HG03025 (cell line): ENCODE results near the gene FAM163B.
"Not testable (repeated sequence)": the region's sequence is repeated elsewhere in the genome, so short reads cannot be mapped to it uniquely, and the experiment has no call there.

Experiments
- ATAC-seq: cut with Tn5 transposase; IDR thresholded peaks from one replicate; pipeline ENCODE4 v1.9.1; 2021; ENCODE audit warnings: mild to moderate bottlenecking, moderate library complexity; ENCODE audit not compliant: unreplicated experiment, low FRiP score

Gene FAM163B

DNA sequence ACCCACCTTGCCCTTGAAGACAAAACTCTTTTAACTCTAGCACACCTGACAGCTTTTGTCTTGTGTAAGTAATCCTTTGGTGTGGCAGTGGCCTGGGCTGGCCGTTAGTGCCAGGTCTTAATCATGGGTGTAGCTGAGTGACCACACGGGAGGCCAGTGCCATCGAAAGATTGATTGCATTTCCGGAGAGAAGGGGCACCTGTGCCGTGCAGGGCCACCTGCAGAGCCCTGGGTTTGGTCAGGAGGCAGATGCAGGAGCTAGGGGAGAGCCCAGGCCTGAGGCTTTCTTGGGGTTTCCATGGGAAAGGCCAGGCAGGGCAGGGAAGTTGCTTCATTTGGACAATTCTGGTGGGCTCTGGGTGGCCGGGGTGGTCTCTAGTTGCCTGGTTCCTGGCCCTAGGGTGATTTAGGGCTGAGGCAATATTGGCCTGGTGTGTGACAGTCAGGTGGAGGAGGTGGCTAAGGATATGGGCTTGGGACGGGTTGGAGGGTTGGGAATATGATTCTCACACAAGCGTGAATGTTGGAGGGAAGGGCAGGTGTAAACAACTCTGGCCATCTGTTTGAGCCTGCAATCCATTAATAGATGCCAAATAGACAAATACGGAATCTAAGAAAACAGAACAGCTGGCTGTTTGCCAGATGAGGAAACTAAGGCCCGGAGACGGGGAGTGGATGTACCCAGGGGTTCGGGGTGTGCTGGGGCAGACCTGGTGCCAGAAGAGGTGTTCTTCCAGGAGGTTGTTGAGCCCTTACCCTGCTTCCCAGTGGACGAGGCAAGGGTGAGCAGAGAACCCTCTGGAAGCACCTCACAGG is 31.6 kb upstream of the FAM163B start:
- no peak for ATAC-seq

GRCh38 chr9:133640160-133640559 is 31.0 kb upstream of the FAM163B start:
- ATAC-seq = no peak

DNA sequence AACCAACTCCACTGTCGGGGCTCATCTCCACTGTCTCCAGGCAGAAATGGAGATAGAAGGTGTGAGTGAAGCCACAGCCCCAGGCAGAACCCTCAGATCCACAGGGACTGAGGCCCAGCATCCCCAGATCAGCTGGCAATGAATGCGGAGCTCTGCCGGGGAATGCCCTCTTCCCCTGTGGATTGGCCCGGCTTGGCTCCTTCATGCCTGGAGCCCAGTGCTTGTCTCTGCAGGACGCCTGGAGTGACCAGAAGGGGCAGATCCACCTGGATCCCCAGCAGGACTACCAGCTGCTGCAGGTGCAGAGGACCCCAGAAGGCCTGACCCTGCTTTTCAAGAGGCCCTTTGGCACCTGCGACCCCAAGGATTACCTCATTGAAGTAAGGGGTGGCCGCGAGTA is 30.4 kb upstream of the FAM163B start:
- no peak for ATAC-seq

GRCh38 chr9:133638711-133639110 is 29.5 kb upstream of the FAM163B start:
- no peak for ATAC-seq

DNA sequence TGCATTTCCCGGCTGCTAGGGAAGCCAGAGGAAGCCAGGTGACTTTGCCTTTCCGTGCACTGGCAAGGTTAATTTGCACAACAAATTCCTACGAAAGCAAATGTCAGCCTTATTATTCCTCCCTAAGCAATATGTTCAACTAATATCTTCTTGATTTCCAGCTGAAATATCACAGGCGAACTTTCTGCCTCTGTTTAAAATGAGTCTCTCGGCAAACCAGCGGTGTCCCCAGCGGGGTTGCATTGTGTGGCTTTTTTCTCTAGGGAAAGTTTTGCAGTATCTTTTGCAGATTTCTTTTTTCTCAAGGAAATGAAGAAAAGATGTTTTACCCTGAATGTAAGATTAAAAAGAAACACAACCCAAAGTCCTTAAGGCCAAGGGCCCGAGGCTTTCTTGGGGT is 28.9 kb upstream of the FAM163B start:
- no peak for ATAC-seq

DNA sequence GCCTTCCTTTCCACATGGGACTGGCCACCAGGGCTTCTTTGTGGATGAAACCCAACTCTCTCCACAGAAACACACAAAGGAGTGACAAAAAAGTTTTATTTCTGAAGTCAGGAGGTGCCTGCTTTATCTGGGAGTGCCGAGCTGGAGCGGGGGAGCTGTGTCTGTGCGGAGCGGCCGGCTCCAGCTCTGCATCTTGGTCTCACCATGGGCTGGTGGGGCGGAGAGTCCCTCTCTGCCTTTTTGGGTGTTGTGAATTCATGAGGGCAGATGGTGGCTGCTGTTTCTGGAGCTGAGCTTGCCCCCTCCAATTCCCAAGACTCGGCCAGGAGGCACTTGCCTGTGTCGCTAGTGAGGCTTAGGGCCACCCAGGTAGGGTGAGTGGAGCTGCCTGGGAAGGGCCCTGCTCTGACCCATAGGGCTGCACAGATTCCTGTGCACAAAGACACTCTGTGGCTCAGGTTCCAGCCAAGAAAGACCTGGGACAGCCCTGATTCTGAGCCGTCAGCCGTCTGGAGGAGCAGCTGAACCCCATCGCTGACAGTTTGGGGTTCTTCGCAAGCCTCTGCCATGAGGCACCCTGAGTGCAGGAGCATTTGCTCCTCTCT is 28.4 kb upstream of the FAM163B start:
- no peak for ATAC-seq

GRCh38 chr9:133636902-133637301 is 27.7 kb upstream of the FAM163B start:
- no peak for ATAC-seq

DNA sequence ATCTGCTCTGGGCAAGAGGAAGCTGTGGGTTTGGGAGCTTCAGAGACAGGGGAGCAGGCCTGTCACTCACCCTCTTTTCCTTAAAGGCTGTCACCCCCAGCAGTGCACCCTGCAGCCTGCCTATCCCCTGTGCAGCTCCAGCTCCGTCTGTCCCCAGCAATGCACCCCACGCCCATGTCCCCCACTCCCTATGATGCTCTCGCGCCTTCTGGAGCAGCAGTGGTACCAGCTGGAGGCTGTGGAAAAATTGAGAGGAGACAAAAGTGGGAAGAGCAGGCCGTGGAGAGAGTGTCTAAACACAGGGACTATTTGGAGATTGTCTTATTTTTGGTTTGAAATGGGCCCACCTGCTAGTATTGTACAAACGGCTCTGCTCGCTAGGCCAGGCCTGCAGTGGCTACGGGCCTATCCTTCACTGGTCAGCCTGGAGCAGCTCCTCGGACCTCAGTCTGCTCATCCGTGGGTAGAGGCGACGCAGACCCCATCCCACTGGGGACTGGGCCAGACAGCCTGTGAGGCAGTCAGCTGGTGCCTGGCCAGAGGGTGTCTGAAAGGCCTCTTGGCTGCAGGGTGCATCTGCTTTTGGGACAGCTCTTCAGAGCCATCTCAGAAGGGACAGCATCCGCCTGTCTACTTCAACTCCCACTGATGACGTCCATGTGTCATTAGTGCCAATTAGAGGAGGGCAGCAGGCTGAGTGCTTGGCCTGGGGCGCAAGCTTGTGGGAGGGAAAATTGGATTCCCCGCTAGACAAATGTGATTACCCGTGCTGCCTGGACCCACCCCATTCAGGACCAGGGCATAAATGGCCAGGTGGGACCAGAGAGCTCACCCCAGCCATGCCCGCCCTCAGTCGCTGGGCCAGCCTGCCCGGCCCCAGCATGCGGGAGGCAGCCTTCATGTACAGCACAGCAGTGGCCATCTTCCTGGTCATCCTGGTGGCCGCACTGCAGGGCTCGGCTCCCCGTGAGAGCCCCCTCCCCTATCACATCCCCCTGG is 26.6 kb upstream of the FAM163B start, which contains the start of gene DBH:
Gene DBH, plus strand, starts transcription at position 831 of the 999 bp plus-strand sequence. Its CDS starts 9 bp downstream, at position 840.
- no peak for ATAC-seq

DNA sequence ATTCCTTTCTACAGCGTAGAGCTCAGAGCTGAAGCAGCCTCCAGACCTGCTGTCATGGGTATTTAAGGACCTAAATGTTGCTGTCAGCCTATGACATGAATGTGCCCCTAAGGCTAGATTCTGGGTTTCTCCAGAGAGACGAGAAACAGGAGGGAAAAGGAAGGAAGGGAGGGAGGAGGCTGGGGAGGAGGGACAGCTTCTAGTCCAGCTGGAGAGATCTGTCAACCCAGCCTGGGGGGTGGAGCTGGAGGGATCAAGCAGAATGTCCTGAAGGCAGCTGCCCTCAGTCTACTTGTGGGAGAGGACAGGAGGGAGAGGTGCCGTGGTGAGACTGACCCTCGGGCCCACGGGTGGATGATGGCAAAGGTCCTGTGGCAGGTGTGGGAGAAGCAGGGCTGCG is 25.9 kb upstream of the FAM163B start:
- no peak for ATAC-seq

- ATAC-seq = no peak
Measured at GRCh38 chr9:133634081-133634691, 25.0 kb upstream of the FAM163B start.

GRCh38 chr9:133633681-133634080 is 24.5 kb upstream of the FAM163B start:
- no peak for ATAC-seq

- ATAC-seq = no peak
Measured at GRCh38 chr9:133632806-133633680, 23.9 kb upstream of the FAM163B start.

- ATAC-seq = no peak
Measured at GRCh38 chr9:133631111-133631510, 21.9 kb upstream of the FAM163B start.

DNA sequence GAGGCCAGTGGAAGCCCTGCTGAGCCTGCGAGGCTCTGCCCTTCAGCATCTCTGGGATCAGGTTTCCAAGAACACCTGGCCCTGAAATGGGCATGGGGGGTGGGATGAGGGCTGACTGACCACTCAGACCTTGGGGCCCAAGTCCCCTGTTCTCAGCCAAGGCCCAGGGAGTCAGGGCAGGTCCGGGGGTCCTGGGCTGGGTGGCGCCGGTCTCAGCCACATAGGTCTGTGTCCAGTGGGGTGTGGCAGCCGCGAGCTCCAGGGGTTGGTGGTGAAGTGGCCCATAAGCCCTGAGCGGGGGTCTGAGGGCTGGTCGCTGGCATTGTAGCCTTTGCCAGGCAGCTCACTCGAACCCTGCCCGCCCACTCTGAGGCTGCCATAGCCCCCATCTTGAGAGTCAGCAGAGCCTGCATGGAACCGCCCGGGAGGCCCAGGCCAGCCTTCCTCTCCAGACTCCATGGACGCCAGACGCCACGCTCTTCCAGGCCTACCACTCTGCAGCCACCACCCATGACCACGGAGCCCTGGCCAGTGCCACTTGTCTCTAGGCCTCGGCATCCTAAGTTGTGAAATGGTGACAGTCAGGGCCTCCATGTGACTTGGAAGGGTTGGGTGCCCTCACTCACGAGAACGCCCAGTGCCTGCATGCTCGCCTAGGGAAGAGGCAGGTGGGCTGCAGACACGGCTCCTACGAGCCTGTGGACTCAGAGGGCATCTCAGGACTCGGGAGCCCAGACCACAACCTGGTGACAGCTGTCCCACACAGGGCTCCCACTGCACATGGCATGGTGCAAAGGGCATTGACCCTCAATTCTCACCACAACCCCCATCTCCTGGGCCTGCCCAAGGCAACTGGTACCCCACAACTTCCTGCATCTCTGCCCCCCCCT is 20.3 kb upstream of the FAM163B start:
- ATAC-seq = no peak

DNA sequence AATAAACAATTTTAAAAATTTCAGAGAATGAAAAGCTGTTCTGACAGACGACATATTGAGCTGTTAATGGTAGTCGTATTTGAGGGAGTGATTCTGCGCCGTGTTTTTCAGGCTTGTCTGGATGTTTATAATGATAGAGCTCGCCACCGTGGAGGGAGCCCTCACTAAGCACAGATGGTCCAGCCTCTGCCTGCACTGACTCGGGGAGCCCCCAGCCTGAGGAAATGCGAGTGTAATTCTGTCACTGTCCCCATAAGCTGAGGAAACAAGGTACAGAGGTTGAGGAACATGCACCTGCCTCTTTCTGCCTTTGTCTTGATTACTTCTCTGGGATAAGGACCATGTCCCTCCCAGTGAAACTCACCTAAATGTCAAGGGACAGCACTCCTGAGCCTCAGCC is 19.6 kb upstream of the FAM163B start:
- no peak for ATAC-seq

DNA sequence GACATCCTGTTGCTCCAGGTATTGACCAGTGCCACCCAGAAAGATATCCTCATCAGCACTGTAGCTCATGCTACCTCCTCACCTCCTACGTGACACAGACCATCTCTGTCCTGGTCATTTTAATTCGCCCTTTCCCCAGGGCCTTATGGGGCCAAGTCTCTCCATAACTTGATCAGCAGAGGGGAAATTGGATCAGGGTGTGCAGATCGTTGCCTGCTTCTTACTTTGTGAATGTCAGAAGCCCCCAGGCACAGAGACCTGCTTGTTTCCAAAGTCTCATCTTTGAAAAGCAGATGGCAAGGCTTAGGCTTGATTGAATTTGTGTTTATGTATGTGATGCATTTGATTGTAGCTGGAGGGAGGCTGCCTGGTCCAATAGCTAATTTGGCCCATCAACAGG is 18.2 kb upstream of the FAM163B start:
- no peak for ATAC-seq

DNA sequence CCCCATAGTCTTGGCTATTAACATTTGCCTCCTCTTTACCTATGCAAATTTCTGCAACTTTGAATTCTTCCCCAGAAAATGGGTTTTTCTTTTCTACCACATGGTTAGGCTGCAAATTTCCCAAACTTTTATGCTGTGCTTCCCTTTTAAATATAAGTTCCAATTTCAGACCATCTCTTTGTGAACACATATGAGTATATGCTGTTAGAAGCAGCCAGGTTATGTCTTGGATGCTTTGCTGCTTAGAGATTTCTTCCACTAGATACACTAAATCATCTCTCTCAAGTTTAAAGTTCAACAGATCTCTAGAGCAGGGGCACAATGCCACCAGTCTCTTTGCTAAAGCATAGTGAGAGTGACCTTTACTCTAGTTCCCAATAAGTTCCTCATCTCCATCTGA is 16.8 kb upstream of the FAM163B start:
- ATAC-seq = not testable (repeated sequence)

- ATAC-seq = no peak
Measured at GRCh38 chr9:133622555-133622954, 13.4 kb upstream of the FAM163B start.
